SK-N-SH (cell line): Measurements from ENCODE around the gene COL6A6. TPM values are rescaled to one million over a fixed set of nuclear protein-coding genes. Genes with fewer than 3 reads are reported as not detected.
"Not testable (repeated sequence)": the region's sequence is repeated elsewhere in the genome, so short reads cannot be mapped to it uniquely, and the experiment has no call there.

ENCODE experiments used
- CTCF ChIA-PET: fragments of 300-600, 350-600 bp; formaldehyde crosslinking; extraction: SDS; loops from one replicate; lab custom pipeline; 2021; lab: Yijun Ruan, JAX
- POLR2A ChIA-PET: fragments of 350-600 bp; sonication (Branson Sonifier 250); formaldehyde crosslinking; extraction: SDS; loops from one replicate; lab custom pipeline; 2020; ENCODE audit warnings: antibody characterized with exemption, inconsistent platforms; lab: Yijun Ruan, JAX
- DNase-seq: peaks from one replicate; pipeline ENCODE4 v3.0.0; 2012
- H2AFZ ChIP-seq: fragments of 200-600 bp; sonication (generic); 2 replicates; pipeline ENCODE4 v1.8.1; 2016; ENCODE audit warnings: antibody characterized with exemption, mild to moderate bottlenecking, low read depth
- H3F3A ChIP-seq: fragments of 200-600 bp; sonication (generic); replicated peaks from 2 replicates; pipeline ENCODE3; 2016; ENCODE audit warnings: antibody characterized with exemption, mild to moderate bottlenecking; ENCODE audit not compliant: insufficient read depth
- H3K27ac ChIP-seq, 2 experiments: fragments of 200-500 bp in 1 of 2; fragments of 200-600 bp in 1 of 2; sonication (Bioruptor generic) in 1 of 2; sonication (generic), shearing (Covaris generic) in 1 of 2; 2 replicates each; pipeline versions ENCODE4 v1.5.1 to v1.6.1; 2014 to 2016; ENCODE audit warnings: low read depth in 2 of 2, inconsistent platforms in 1 of 2, low read length in 1 of 2, mild to moderate bottlenecking in 1 of 2, mixed read lengths in 1 of 2
- H3K27me3 ChIP-seq: fragments of 200-600 bp; sonication (generic), shearing (Covaris generic); 2 replicates; pipeline ENCODE4 v1.6.1; 2016; ENCODE audit warnings: mixed run types; ENCODE audit not compliant: insufficient read depth
- H3K36me3 ChIP-seq, 2 experiments: fragments of 200-500 bp in 1 of 2; fragments of 200-600 bp in 1 of 2; sonication (Bioruptor generic) in 1 of 2; sonication (generic) in 1 of 2; replicated peaks in 1 of 2; 2 replicates each; pipeline versions ENCODE3 to v1.5.1; 2014 to 2016; ENCODE audit warnings: low read length in 1 of 2, mild to moderate bottlenecking in 1 of 2; ENCODE audit not compliant: insufficient read depth in 2 of 2, control insufficient read depth in 1 of 2
- H3K4me1 ChIP-seq, 2 experiments: fragments of 200-500 bp in 1 of 2; fragments of 200-600 bp in 1 of 2; sonication (Bioruptor generic) in 1 of 2; sonication (generic), shearing (Covaris generic) in 1 of 2; 2 replicates each; pipeline versions ENCODE4 v1.5.1 to v1.6.1; 2014 to 2016; ENCODE audit warnings: low read depth in 1 of 2, low read length in 1 of 2, mixed run types in 1 of 2; ENCODE audit not compliant: insufficient read depth in 2 of 2, control insufficient read depth in 1 of 2
- H3K4me2 ChIP-seq: fragments of 200-600 bp; sonication (generic), shearing (Covaris generic); 2 replicates; pipeline ENCODE4 v1.6.1; 2017; ENCODE audit warnings: mixed run types
- H3K4me3 ChIP-seq, 2 experiments: fragments of 200-500 bp in 1 of 2; fragments of 200-600 bp in 1 of 2; sonication (Bioruptor generic) in 1 of 2; sonication (generic), shearing (Covaris generic) in 1 of 2; 2 replicates each; pipeline versions ENCODE4 v1.5.1 to v1.8.1; 2014 to 2016; ENCODE audit warnings: low read depth in 2 of 2, inconsistent platforms in 1 of 2, low read length in 1 of 2, mild to moderate bottlenecking in 1 of 2, mixed read lengths in 1 of 2, moderate library complexity in 1 of 2
- H3K79me2 ChIP-seq: fragments of 200-600 bp; sonication (generic); 2 replicates; pipeline ENCODE4 v1.8.1; 2017; ENCODE audit warnings: mild to moderate bottlenecking; ENCODE audit not compliant: insufficient read depth
- H3K9ac ChIP-seq: fragments of 200-600 bp; sonication (generic); 2 replicates; pipeline ENCODE4 v1.6.1; 2017; ENCODE audit warnings: mixed run types
- H3K9me2 ChIP-seq: fragments of 200-600 bp; sonication (generic); 2 replicates; pipeline ENCODE4 v1.6.1; 2017; ENCODE audit warnings: mixed run types
- H3K9me3 ChIP-seq: fragments of 200-600 bp; sonication (generic); 2 replicates; pipeline ENCODE4 v1.6.1; 2017; ENCODE audit warnings: mixed run types, mild to moderate bottlenecking, moderate library complexity
- H4K20me1 ChIP-seq: fragments of 200-600 bp; sonication (generic); 2 replicates; pipeline ENCODE4 v1.6.1; 2017; ENCODE audit warnings: mild to moderate bottlenecking, mixed run types; ENCODE audit not compliant: insufficient read depth
- EP300 ChIP-seq, 2 experiments: IDR thresholded peaks; 2 replicates each; pipeline versions ENCODE4 v1.4.0 to v1.6.1; 2012; ENCODE audit warnings: borderline replicate concordance in 1 of 2, low read depth in 1 of 2, low read length in 1 of 2
- FOXM1 ChIP-seq: IDR thresholded peaks from 2 replicates; pipeline ENCODE4 v1.4.0; 2012; ENCODE audit warnings: low read depth, mild to moderate bottlenecking
- MEF2A ChIP-seq: IDR thresholded peaks from 2 replicates; pipeline ENCODE4 v1.4.0; 2012; ENCODE audit warnings: low read depth, borderline replicate concordance
- NRF1 ChIP-seq: IDR thresholded peaks from 2 replicates; pipeline ENCODE4 v1.6.1; 2012; ENCODE audit warnings: low read depth, mild to moderate bottlenecking, low read length
- RFX5 ChIP-seq: IDR thresholded peaks from 2 replicates; pipeline ENCODE4 v1.6.1; 2012; ENCODE audit warnings: mild to moderate bottlenecking, improper control_type of control experiment, low read length
- RXRA ChIP-seq: IDR thresholded peaks from 2 replicates; pipeline ENCODE4 v1.4.0; 2012; ENCODE audit warnings: low read depth, mild to moderate bottlenecking, borderline replicate concordance
- ZBTB33 ChIP-seq: IDR thresholded peaks from 2 replicates; pipeline ENCODE4 v1.4.0; 2012; ENCODE audit warnings: low read depth, borderline replicate concordance
- WGBS: methylation state at CpG from one replicate; pipeline ENCODE4 v1.1.6; 2017; ENCODE audit warnings: low lambda C conversion rate; 5-methylcytosine and 5-hydroxymethylcytosine counted together
- polyA plus RNA-seq, 3 experiments: library from polyadenylated mRNA; depleted of rRNA; stranded (reverse); fragments of >200 nt; gene quantifications; 2 replicates each; pipeline ENCODE4 v1.2.3, GENCODE V29; 2012

COL6A6 gene
- polyA plus RNA-seq, 1 of the 3 experiments (the other 2 are of a cell fraction): not detected

- TF ChIP-seq RFX5 (no peak), MEF2A (no peak), NRF1 (no peak), ZBTB33 (no peak)
Measured at GRCh38 chr3:130546920-130547679, 30.1 kb downstream of the COL6A6 start (continued).

- DNase-seq, H3K4me3 ChIP-seq: not testable (repeated sequence)
- CTCF ChIA-PET: interaction anchor here (1.2 to 2.6 kb wide), 2 partner anchors 9 to 272 kb away, joined by 3 to 17 read pairs; no protein-coding TSS in a partner anchor
Measured at GRCh38 chr3:130547680-130548065, 30.7 kb downstream of the COL6A6 start.

GRCh38 chr3:130548356-130548755 is 31.4 kb downstream of the COL6A6 start:
- peak; percentile 42 for DNase-seq
- no peak overlapping the region for H2AFZ ChIP-seq
- 9% methylated on average over 1 of the region's 1 CpG for WGBS

More at GRCh38 chr3:130547680-130548065, 30.7 kb downstream of the COL6A6 start:
- H3K9ac ChIP-seq, H3F3A ChIP-seq, H3K9me3 ChIP-seq, H3K27me3 ChIP-seq, H2AFZ ChIP-seq, H3K79me2 ChIP-seq, POLR2A ChIA-PET, H4K20me1 ChIP-seq, H3K9me2 ChIP-seq, H3K36me3 ChIP-seq, H3K27ac ChIP-seq, H3K4me1 ChIP-seq, H3K4me2 ChIP-seq: not testable (repeated sequence)
- 65% methylated on average over 9 of the region's 9 CpGs for WGBS

More at GRCh38 chr3:130548356-130548755, 31.4 kb downstream of the COL6A6 start:
- H3K4me2 ChIP-seq: no peak overlapping the region
- no peak for TF ChIP-seq RXRA
- TF ChIP-seq FOXM1: no peak
- TF ChIP-seq EP300 (IDR thresholded peaks at IDR 0.05; ENCODE audit: borderline replicate concordance in 1 of 2, low read depth in 1 of 2, low read length in 1 of 2): 0 out of 4 replicates have a peak, but pooled peaks of 1 of the 2 experiments have one; percentile 15
- no peaks in the 10 kb centered on the region for H3K27me3 ChIP-seq
- H3K4me1 ChIP-seq: no peaks in the 10 kb centered on the region
- no peak overlapping the region for H3K4me3 ChIP-seq
- H3K79me2 ChIP-seq: no peaks in the 10 kb centered on the region
- H3K9ac ChIP-seq: no peak overlapping the region
- H4K20me1 ChIP-seq: no peaks in the 10 kb centered on the region
- ChIA-PET POLR2A (no interaction called here), CTCF (interaction anchor here (1.5 to 2.2 kb wide), 2 partner anchors 10 to 272 kb away, joined by 4 to 8 read pairs; no protein-coding TSS in a partner anchor)
- no peaks in the 10 kb centered on the region for H3F3A ChIP-seq
- no peaks in the 10 kb centered on the region for H3K36me3 ChIP-seq
- no peak overlapping the region for H3K27ac ChIP-seq
- no peaks in the 10 kb centered on the region for H3K9me3 ChIP-seq
- H3K9me2 ChIP-seq: no peaks in the 10 kb centered on the region
